NCI-H526 treated with DMSO at 0.1 percent for 48 hours (cell line): ENCODE results near the gene DXO.

Source experiments
- DNase-seq: peaks from one replicate; lab custom pipeline; 2025; lab: John Stamatoyannopoulos, UW

Gene DXO

GRCh38 chr6:31927242-31927862, 44.6 kb downstream of the DXO start, which contains the start of gene C2:
C2 (plus strand) TSS chr6:31927717; CDS start chr6:31927753, 36 bp downstream.
- no peak for DNase-seq

- DNase-seq, result no peak
Observed at GRCh38 chr6:31922942-31923341, 49.0 kb downstream of the DXO start.

- DNase-seq, result no peak
Observed at GRCh38 chr6:31920811-31921210, 51.1 kb downstream of the DXO start.
